ENCODE results near the gene TCF12.
A peak's percentile ranks its signal among the peaks of the same experiment; 100 is the strongest.

Gene TCF12

DNA sequence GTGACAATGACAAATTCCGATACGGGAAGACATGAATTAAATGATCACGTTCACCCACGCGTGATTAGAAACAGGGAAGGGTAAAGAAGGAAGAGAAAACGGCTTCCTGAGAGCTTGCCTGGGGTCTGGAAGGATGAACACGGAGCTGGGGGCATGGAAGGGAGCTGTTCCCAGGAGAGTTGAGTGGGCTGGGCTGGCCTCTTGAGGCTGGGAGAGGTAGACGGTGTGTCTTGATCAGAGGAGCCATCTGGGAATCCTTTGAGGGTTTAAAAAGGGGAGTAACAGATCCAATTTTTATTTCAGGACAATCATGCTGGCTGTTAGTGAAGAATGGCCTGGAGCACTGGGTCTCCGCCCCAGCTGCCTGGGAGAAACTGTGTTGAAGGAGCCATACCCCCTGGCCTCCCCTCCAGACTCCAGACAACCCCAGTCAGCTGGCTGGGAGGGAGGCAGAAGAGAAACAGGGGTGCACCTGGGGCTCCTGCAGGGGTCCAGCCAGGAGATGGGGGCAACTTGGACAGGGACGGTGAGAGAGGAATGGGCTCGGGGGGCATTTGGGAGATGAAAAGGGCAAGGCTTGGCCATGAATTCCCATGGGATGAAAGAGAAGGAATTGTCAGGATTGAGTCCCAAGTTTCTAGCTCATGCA, 404.3 kb downstream of the TCF12 start:
- no peak overlapping the region for H3K9ac ChIP-seq (ENCODE audit: low read depth, low read length, poor library complexity)
- H3K9me3 ChIP-seq (replicated peaks in 1 of 2; ENCODE audit: control insufficient read depth in 2 of 2, insufficient read depth in 1 of 2, low read depth in 1 of 2, low read length in 2 of 2) = no peaks in the 10 kb centered on the region
- H3K4me1 ChIP-seq (ENCODE audit: control insufficient read depth in 2 of 2, insufficient read depth in 1 of 2, low read depth in 1 of 2, low read length in 2 of 2) = peaks cover 4 to 16% of the 10 kb centered on the region in 2 donors
- H3K14ac ChIP-seq (ENCODE audit: low read length) = no peak overlapping the region
- H4K91ac ChIP-seq (ENCODE audit: low read depth, low read length, poor library complexity) = no peak overlapping the region
- H3K27ac ChIP-seq (replicated peaks; ENCODE audit: low read length) = no peak overlapping the region
- no peak overlapping the region for H3K4me2 ChIP-seq (ENCODE audit: insufficient read depth, low read length, poor library complexity, severe bottlenecking)
- H2AK5ac ChIP-seq (ENCODE audit: low read depth, low read length) = peak overlapping the region; percentile 91
- no peak overlapping the region for H2BK12ac ChIP-seq (ENCODE audit: low read length)
- no peak overlapping the region for H3K4ac ChIP-seq (ENCODE audit: low read length)
- H3K23ac ChIP-seq (ENCODE audit: low read depth, low read length, poor library complexity) = no peak overlapping the region
- H3K18ac ChIP-seq (ENCODE audit: low read length) = peak overlapping the region; percentile 86
- no peaks in the 10 kb centered on the region for H3K27me3 ChIP-seq (ENCODE audit: control insufficient read depth in 3 of 3, insufficient read depth in 3 of 3, low read depth in 1 of 3, low read length in 3 of 3)
- peak overlapping the region; percentile 35 for H2BK120ac ChIP-seq (ENCODE audit: low read depth, low read length)
- H2AFZ ChIP-seq (ENCODE audit: low read length) = peak overlapping the region; percentile 3
- H3K4me3 ChIP-seq (ENCODE audit: low read length in 2 of 2) = no peak overlapping the region
- no peak overlapping the region for H4K8ac ChIP-seq (ENCODE audit: low read depth, low read length)
- no CpG with 5 or more reads among the region's 11 CpGs for WGBS, 2 donors (ENCODE audit: extremely low coverage in 2 of 2, insufficient read length in 2 of 2, insufficient replicate concordance in 1 of 2)
- DNase-seq (ENCODE audit: low spot score) = no peak
- no peaks in the 10 kb centered on the region for H3K79me1 ChIP-seq (ENCODE audit: low read depth, low read length)
- no peaks in the 10 kb centered on the region for H3K36me3 ChIP-seq (replicated peaks in 1 of 2; ENCODE audit: control insufficient read depth in 2 of 2, insufficient read depth in 2 of 2, low read length in 2 of 2)
- no peak overlapping the region for H2BK5ac ChIP-seq (ENCODE audit: low read length)
- peak overlapping the region; percentile 91 for H2BK15ac ChIP-seq (ENCODE audit: low read length)

DNA sequence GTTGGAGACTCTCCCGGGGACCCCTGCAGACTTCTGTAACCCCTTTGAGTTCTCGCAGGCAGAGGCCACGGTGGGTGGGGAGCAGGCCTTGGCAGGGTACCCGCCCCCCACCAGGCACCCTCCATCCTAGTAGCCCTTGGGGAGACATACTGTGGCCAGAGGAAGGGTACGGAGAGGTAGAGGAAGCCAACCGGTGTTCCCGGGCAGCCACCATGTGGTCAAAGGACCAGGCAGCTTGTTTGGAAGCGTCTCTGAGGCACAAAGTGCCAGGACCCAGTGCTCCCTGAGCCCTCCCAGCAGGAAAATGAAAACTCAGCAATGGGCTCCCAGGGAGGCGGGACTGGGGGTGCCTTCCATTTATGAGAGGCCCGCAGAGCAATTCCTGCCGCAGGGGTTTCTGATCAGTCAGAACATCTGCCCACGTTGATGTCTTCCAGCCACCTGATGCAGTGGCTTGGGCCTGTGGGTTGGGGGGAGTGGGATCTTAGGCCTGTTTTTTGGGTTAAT, 404.9 kb downstream of the TCF12 start:
- Histone ChIP-seq H3K4me1 (ENCODE audit: control insufficient read depth in 2 of 2, insufficient read depth in 1 of 2, low read depth in 1 of 2, low read length in 2 of 2) (peaks cover 4 to 16% of the 10 kb centered on the region in 2 donors), H3K9ac (ENCODE audit: low read depth, low read length, poor library complexity) (no peak overlapping the region), H4K8ac (ENCODE audit: low read depth, low read length) (no peak overlapping the region), H2BK5ac (ENCODE audit: low read length) (no peak overlapping the region), H2AK5ac (ENCODE audit: low read depth, low read length) (peak overlapping the region; percentile 91), H3K4me3 (ENCODE audit: low read length in 2 of 2) (no peak overlapping the region), H2AFZ (ENCODE audit: low read length) (peak overlapping the region; percentile 36), H3K4me2 (ENCODE audit: insufficient read depth, low read length, poor library complexity, severe bottlenecking) (no peak overlapping the region), H3K27me3 (ENCODE audit: control insufficient read depth in 3 of 3, insufficient read depth in 3 of 3, low read depth in 1 of 3, low read length in 3 of 3) (no peaks in the 10 kb centered on the region), H2BK12ac (ENCODE audit: low read length) (peak overlapping the region; percentile 43), H4K91ac (ENCODE audit: low read depth, low read length, poor library complexity) (no peak overlapping the region), H3K9me3 (replicated peaks in 1 of 2; ENCODE audit: control insufficient read depth in 2 of 2, insufficient read depth in 1 of 2, low read depth in 1 of 2, low read length in 2 of 2) (no peaks in the 10 kb centered on the region), H3K79me1 (ENCODE audit: low read depth, low read length) (no peaks in the 10 kb centered on the region), H3K18ac (ENCODE audit: low read length) (peak overlapping the region; percentile 86), H3K23ac (ENCODE audit: low read depth, low read length, poor library complexity) (peak overlapping the region; percentile 60), H3K36me3 (replicated peaks in 1 of 2; ENCODE audit: control insufficient read depth in 2 of 2, insufficient read depth in 2 of 2, low read length in 2 of 2) (no peaks in the 10 kb centered on the region), H2BK15ac (ENCODE audit: low read length) (peak overlapping the region; percentile 91), H3K27ac (replicated peaks; ENCODE audit: low read length) (peak overlapping the region; percentile 8), H3K4ac (ENCODE audit: low read length) (no peak overlapping the region), H2BK120ac (ENCODE audit: low read depth, low read length) (peak overlapping the region; percentile 35), H3K14ac (ENCODE audit: low read length) (no peak overlapping the region)
- no peak for DNase-seq (ENCODE audit: low spot score)
- no CpG with 5 or more reads among the region's 12 CpGs for WGBS, 2 donors (ENCODE audit: extremely low coverage in 2 of 2, insufficient read length in 2 of 2, insufficient replicate concordance in 1 of 2)

DNA sequence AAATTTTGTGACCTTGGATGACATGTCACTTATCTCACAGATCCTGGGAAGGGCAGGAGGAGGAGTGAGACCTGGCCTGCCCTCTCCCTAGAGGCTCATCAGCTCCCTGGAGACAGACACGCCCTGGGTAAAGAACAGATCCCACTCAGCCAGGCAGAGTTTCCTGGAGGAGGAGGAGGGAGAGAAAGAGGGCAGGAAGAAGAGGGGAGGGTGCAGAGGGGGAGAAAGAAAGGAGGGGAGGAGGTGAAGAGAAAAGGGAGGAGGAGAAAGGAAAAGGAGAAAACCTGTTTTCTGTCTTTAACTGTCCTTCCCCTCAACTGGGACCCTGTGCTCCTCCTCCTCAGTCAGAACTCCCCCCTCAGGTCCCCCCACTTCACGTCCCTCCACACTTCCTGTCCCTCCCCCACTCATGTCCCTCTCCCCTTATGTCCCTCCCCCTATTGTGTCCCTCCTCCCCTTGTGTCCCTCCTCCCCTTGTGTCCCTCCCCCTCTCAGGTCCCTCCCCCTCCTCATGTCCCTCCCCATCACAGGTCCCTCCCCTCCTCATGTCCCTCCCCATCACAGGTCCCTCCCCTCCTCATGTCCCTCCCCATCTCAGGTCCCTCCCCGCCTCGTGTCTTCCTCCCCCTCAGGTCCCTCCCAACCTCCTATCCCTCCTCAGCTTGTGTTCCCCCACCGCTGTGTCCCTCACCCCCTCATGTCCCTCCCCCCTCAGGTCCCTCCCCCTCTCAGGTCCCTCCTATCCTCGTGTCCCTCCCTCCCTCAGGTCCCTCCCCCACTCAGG, 405.6 kb downstream of the TCF12 start:
- peaks cover 4 to 16% of the 10 kb centered on the region in 2 donors for H3K4me1 ChIP-seq (ENCODE audit: control insufficient read depth in 2 of 2, insufficient read depth in 1 of 2, low read depth in 1 of 2, low read length in 2 of 2)

DNA sequence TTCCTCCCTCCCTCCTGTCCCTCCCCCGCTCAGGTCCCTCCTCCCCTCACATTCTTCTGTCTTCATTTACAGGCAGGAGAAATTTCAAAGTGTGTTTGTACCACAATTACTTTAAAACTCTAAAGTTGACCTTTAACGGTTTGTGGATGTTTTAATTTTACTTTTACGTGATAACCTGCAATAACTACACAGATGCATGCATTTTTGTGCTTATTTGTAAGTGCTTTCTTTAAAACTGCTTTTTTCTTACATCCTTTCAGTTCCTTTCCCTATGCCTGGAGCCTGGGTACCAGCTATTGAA, 406.1 kb downstream of the TCF12 start:
- H3K4me1 ChIP-seq (ENCODE audit: control insufficient read depth in 2 of 2, insufficient read depth in 1 of 2, low read depth in 1 of 2, low read length in 2 of 2) = peaks cover 4 to 16% of the 10 kb centered on the region in 2 donors
- no peak for DNase-seq (ENCODE audit: low spot score)
- H2BK12ac ChIP-seq (ENCODE audit: low read length) = no peak overlapping the region
- H3K23ac ChIP-seq (ENCODE audit: low read depth, low read length, poor library complexity) = no peak overlapping the region
- H3K4me2 ChIP-seq (ENCODE audit: insufficient read depth, low read length, poor library complexity, severe bottlenecking) = no peak overlapping the region
- no peak overlapping the region for H3K27ac ChIP-seq (replicated peaks; ENCODE audit: low read length)
- H3K18ac ChIP-seq (ENCODE audit: low read length) = no peak overlapping the region
- H2BK15ac ChIP-seq (ENCODE audit: low read length) = no peak overlapping the region
- H2AK5ac ChIP-seq (ENCODE audit: low read depth, low read length) = no peak overlapping the region
- H2AFZ ChIP-seq (ENCODE audit: low read length) = no peak overlapping the region
- no peak overlapping the region for H4K8ac ChIP-seq (ENCODE audit: low read depth, low read length)
- no peak overlapping the region for H3K14ac ChIP-seq (ENCODE audit: low read length)
- H3K9me3 ChIP-seq (replicated peaks in 1 of 2; ENCODE audit: control insufficient read depth in 2 of 2, insufficient read depth in 1 of 2, low read depth in 1 of 2, low read length in 2 of 2) = no peaks in the 10 kb centered on the region
- H3K79me1 ChIP-seq (ENCODE audit: low read depth, low read length) = no peaks in the 10 kb centered on the region
- H3K4me3 ChIP-seq (ENCODE audit: low read length in 2 of 2) = no peak overlapping the region
- no peak overlapping the region for H3K4ac ChIP-seq (ENCODE audit: low read length)
- peaks cover 0 to 2% (median 0%) of the 10 kb centered on the region in 3 experiments for H3K27me3 ChIP-seq (ENCODE audit: control insufficient read depth in 3 of 3, insufficient read depth in 3 of 3, low read depth in 1 of 3, low read length in 3 of 3)
- WGBS, 2 donors (ENCODE audit: extremely low coverage in 2 of 2, insufficient read length in 2 of 2, insufficient replicate concordance in 1 of 2) = no CpG with 5 or more reads among the region's 3 CpGs
- no peaks in the 10 kb centered on the region for H3K36me3 ChIP-seq (replicated peaks in 1 of 2; ENCODE audit: control insufficient read depth in 2 of 2, insufficient read depth in 2 of 2, low read length in 2 of 2)
- H2BK5ac ChIP-seq (ENCODE audit: low read length) = no peak overlapping the region
- H2BK120ac ChIP-seq (ENCODE audit: low read depth, low read length) = no peak overlapping the region
- H4K91ac ChIP-seq (ENCODE audit: low read depth, low read length, poor library complexity) = no peak overlapping the region
- no peak overlapping the region for H3K9ac ChIP-seq (ENCODE audit: low read depth, low read length, poor library complexity)

More for the DNA sequence above, 405.6 kb downstream of the TCF12 start:
- H3K23ac ChIP-seq (ENCODE audit: low read depth, low read length, poor library complexity) = no peak overlapping the region
- no peaks in the 10 kb centered on the region for H3K79me1 ChIP-seq (ENCODE audit: low read depth, low read length)
- H3K27me3 ChIP-seq (ENCODE audit: control insufficient read depth in 3 of 3, insufficient read depth in 3 of 3, low read depth in 1 of 3, low read length in 3 of 3) = no peaks in the 10 kb centered on the region
- peak overlapping the region; percentile 8 for H3K27ac ChIP-seq (replicated peaks; ENCODE audit: low read length)
- H3K9ac ChIP-seq (ENCODE audit: low read depth, low read length, poor library complexity) = no peak overlapping the region
- no CpG with 5 or more reads among the region's 6 CpGs for WGBS, 2 donors (ENCODE audit: extremely low coverage in 2 of 2, insufficient read length in 2 of 2, insufficient replicate concordance in 1 of 2)
- no peak overlapping the region for H3K4me3 ChIP-seq (ENCODE audit: low read length in 2 of 2)
- no peak overlapping the region for H3K4me2 ChIP-seq (ENCODE audit: insufficient read depth, low read length, poor library complexity, severe bottlenecking)
- no peak overlapping the region for H2BK120ac ChIP-seq (ENCODE audit: low read depth, low read length)
- no peak overlapping the region for H4K91ac ChIP-seq (ENCODE audit: low read depth, low read length, poor library complexity)
- H2BK12ac ChIP-seq (ENCODE audit: low read length) = no peak overlapping the region
- H3K14ac ChIP-seq (ENCODE audit: low read length) = no peak overlapping the region
- no peak overlapping the region for H2BK5ac ChIP-seq (ENCODE audit: low read length)
- H3K36me3 ChIP-seq (replicated peaks in 1 of 2; ENCODE audit: control insufficient read depth in 2 of 2, insufficient read depth in 2 of 2, low read length in 2 of 2) = no peaks in the 10 kb centered on the region
- no peaks in the 10 kb centered on the region for H3K9me3 ChIP-seq (replicated peaks in 1 of 2; ENCODE audit: control insufficient read depth in 2 of 2, insufficient read depth in 1 of 2, low read depth in 1 of 2, low read length in 2 of 2)
- no peak overlapping the region for H4K8ac ChIP-seq (ENCODE audit: low read depth, low read length)
- no peak for DNase-seq (ENCODE audit: low spot score)
- H2BK15ac ChIP-seq (ENCODE audit: low read length) = peak overlapping the region; percentile 91
- no peak overlapping the region for H2AK5ac ChIP-seq (ENCODE audit: low read depth, low read length)
- H3K18ac ChIP-seq (ENCODE audit: low read length) = no peak overlapping the region
- H3K4ac ChIP-seq (ENCODE audit: low read length) = no peak overlapping the region
- peak overlapping the region; percentile 36 for H2AFZ ChIP-seq (ENCODE audit: low read length)

Data from neuronal stem cell (in vitro differentiated cells).